Transverse colon (tissue), 4 donors: ENCODE measurements around the gene LGALS16. TPM values are rescaled to one million over a fixed set of nuclear protein-coding genes. Genes with fewer than 3 reads are reported as not detected.

Experiments used
- DNase-seq: peaks from one replicate; pipeline ENCODE4 v3.0.0-alpha.2; 2019
- H3K27ac ChIP-seq, 4 donors: fragments of 200-600 bp; sonication (generic); 2 replicates each; pipeline ENCODE4 v1.5.1; 2016 to 2018; ENCODE audit warnings: inconsistent platforms in 4 of 4
- H3K27me3 ChIP-seq: fragments of 200-600 bp; sonication (generic); 2 replicates; pipeline ENCODE4 v1.5.1; 2017; ENCODE audit warnings: inconsistent platforms
- H3K36me3 ChIP-seq, 4 donors: fragments of 200-600 bp; sonication (generic); 2 replicates each; pipeline ENCODE4 v1.5.1; 2017 to 2019; ENCODE audit warnings: inconsistent platforms in 4 of 4
- H3K4me1 ChIP-seq, 4 donors: fragments of 200-600 bp; sonication (generic); 2 replicates each; pipeline ENCODE4 v1.5.1; 2017 to 2020; ENCODE audit warnings: inconsistent platforms in 4 of 4
- H3K4me3 ChIP-seq, 4 donors: fragments of 200-600 bp; sonication (generic); 1 replicate in 1 of 4; 2 replicates in 3 of 4; pipeline versions ENCODE4 v1.5.1 to v1.6.1; 2017 to 2019; ENCODE audit warnings: inconsistent platforms in 4 of 4
- H3K9me3 ChIP-seq, 2 donors: fragments of 200-600 bp; sonication (generic); 2 replicates each; pipeline ENCODE4 v1.5.1; 2017 to 2019; ENCODE audit warnings: inconsistent platforms in 2 of 2
- CTCF ChIP-seq, 5 experiments: fragments of 200-600 bp in 3 of 5; fragments of 450-650 bp in 2 of 5; sonication (generic) in 3 of 5; IDR thresholded peaks; 1 replicate in 2 of 5; 2 replicates in 3 of 5; pipeline ENCODE4 v1.5.1; 2016 to 2017; ENCODE audit warnings: antibody characterized with exemption in 5 of 5, inconsistent platforms in 3 of 5, mild to moderate bottlenecking in 2 of 5, moderate library complexity in 1 of 5
- EP300 ChIP-seq: sonication (generic); formaldehyde crosslinking; IDR thresholded peaks from one replicate; pipeline ENCODE4 v1.6.1; 2017; ENCODE audit warnings: antibody characterized with exemption, low read depth
- POLR2A ChIP-seq: fragments of 450-650 bp; IDR thresholded peaks from one replicate; pipeline ENCODE4 v1.6.1; 2016; ENCODE audit warnings: antibody characterized with exemption, mild to moderate bottlenecking, moderate library complexity
- POLR2AphosphoS5 ChIP-seq, 3 donors: sonication (generic); formaldehyde crosslinking; IDR thresholded peaks; one replicate each; pipeline ENCODE4 v1.6.1; 2016; ENCODE audit warnings: antibody characterized with exemption in 3 of 3
- WGBS, 2 donors: methylation state at CpG; one replicate each; pipeline ENCODE4 v1.1.5; 2018; ENCODE audit warnings: low coverage in 1 of 2; 5-methylcytosine and 5-hydroxymethylcytosine counted together
- in situ Hi-C, 4 donors: fragments of 200-750 bp; cut with MboI; loops; one replicate each; pipeline versions ENCODE4 v1.15.0 to v1.15.1; 2017; ENCODE audit warnings: low sequenced_read_pairs in 3 of 4, low pct_ligation_motif_present in 1 of 4, low pct_unique_long_range_greater_than_20kb in 1 of 4
- intact Hi-C: fragments of 100-400 bp; cut with DNase I; formaldehyde crosslinking; loops from one replicate; pipeline ENCODE4 v1.15.1; 2023; ENCODE audit warnings: low total_unique reads
- total RNA-seq, 4 donors: library from RNA; depleted of rRNA; stranded (reverse); fragments of >200 nt; gene quantifications; one replicate each; pipeline ENCODE4 v1.1.0, GENCODE V29; 2016

Gene LGALS16
- total RNA-seq, 4 donors from 2014 or later, result not detected

GRCh38 chr19:39679056-39679790 is 23.5 kb downstream of the LGALS16 start:
- DNase-seq, result no peak
- TF ChIP-seq POLR2AphosphoS5 (IDR thresholded peaks at IDR 0.05) (no peak), EP300 (no peak), CTCF (IDR thresholded peaks at IDR 0.05) (no peak), POLR2A (no peak)
- no peak overlapping the region for H3K27ac ChIP-seq

GRCh38 chr19:39679791-39680168 is 24.1 kb downstream of the LGALS16 start:
- in situ Hi-C loops (loop anchor here in 2 of 4 donors (10.0 kb wide), 1 partner anchor 125 kb away; no protein-coding TSS in a partner anchor), intact Hi-C loops (no loop called here)
- TF ChIP-seq POLR2A (no peak), POLR2AphosphoS5 (IDR thresholded peaks at IDR 0.05) (no peak), EP300 (no peak), CTCF (IDR thresholded peaks at IDR 0.05) (no peak)
- no peak overlapping the region for H3K27ac ChIP-seq
- no peak overlapping the region for H3K4me3 ChIP-seq
- H3K36me3 ChIP-seq, result no peaks in the 10 kb centered on the region
- WGBS, 2 donors, result 82% methylated on average over 3 of the region's 3 CpGs; no CpG with 5 or more reads in 1 of the 2 donors
- H3K4me1 ChIP-seq, result peaks cover 0 to 7% (median 0%) of the 10 kb centered on the region in 4 donors
- no peaks in the 10 kb centered on the region for H3K27me3 ChIP-seq
- no peak for DNase-seq
- no peaks in the 10 kb centered on the region for H3K9me3 ChIP-seq

More at GRCh38 chr19:39679056-39679790, 23.5 kb downstream of the LGALS16 start:
- H3K36me3 ChIP-seq, result no peaks in the 10 kb centered on the region
- peaks cover 0 to 7% (median 0%) of the 10 kb centered on the region in 4 donors for H3K4me1 ChIP-seq
- H3K9me3 ChIP-seq, result no peaks in the 10 kb centered on the region
- intact Hi-C loops, result no loop called here
- no peaks in the 10 kb centered on the region for H3K27me3 ChIP-seq
- no peak overlapping the region for H3K4me3 ChIP-seq
- in situ Hi-C loops, result loop anchor here in 2 of 4 donors (10.0 kb wide), 1 partner anchor 124 kb away; no protein-coding TSS in a partner anchor
- WGBS, 2 donors, result 27 to 54% methylated on average over 5 to 10 of the region's 10 CpGs

- no peak overlapping the region for H3K4me3 ChIP-seq
- WGBS, 2 donors, result 88 to 93% methylated on average over 3 of the region's 3 CpGs
- in situ Hi-C loops, result no loop called here
- DNase-seq, result no peak
- no peaks in the 10 kb centered on the region for H3K9me3 ChIP-seq
- intact Hi-C loops, result no loop called here
- no peaks in the 10 kb centered on the region for H3K27me3 ChIP-seq
- TF ChIP-seq EP300, result no peak
- TF ChIP-seq CTCF (IDR thresholded peaks at IDR 0.05), result no peak
- TF ChIP-seq POLR2AphosphoS5 (IDR thresholded peaks at IDR 0.05), result no peak
- TF ChIP-seq POLR2A, result no peak
- peaks cover 0 to 7% (median 0%) of the 10 kb centered on the region in 4 donors for H3K4me1 ChIP-seq
- H3K27ac ChIP-seq, result no peak overlapping the region
- no peaks in the 10 kb centered on the region for H3K36me3 ChIP-seq
Observed at GRCh38 chr19:39680593-39680992, 24.9 kb downstream of the LGALS16 start.

DNA sequence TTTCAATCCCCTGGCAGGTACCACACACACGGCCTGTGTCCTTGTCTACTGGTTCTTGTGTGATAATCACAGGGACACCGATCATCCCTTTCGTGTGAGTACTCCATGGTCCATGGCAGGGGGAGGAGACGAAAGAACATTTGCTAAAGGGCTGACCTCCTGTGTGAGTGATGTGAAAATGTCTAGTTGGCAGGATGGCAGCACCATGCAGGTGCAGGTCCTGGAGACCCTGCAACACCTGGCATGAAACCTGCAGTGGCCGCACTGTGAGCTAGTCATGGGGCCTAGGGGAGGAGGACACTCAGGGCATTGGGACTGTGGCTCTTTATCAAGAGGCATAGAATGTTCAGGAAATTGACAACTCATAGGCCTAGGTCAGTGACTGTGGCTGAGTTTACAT is 25.7 kb downstream of the LGALS16 start:
- TF ChIP-seq CTCF (IDR thresholded peaks at IDR 0.05), result no peak
- no peak for TF ChIP-seq POLR2AphosphoS5 (IDR thresholded peaks at IDR 0.05)
- no peak for TF ChIP-seq EP300
- no peak for TF ChIP-seq POLR2A
- no peak overlapping the region for H3K4me3 ChIP-seq
- intact Hi-C loops (no loop called here), in situ Hi-C loops (no loop called here)
- peaks cover 0 to 7% (median 0%) of the 10 kb centered on the region in 4 donors for H3K4me1 ChIP-seq
- DNase-seq, result no peak
- no peaks in the 10 kb centered on the region for H3K27me3 ChIP-seq
- H3K9me3 ChIP-seq, result no peaks in the 10 kb centered on the region
- H3K36me3 ChIP-seq, result no peaks in the 10 kb centered on the region
- no peak overlapping the region for H3K27ac ChIP-seq
- 94% methylated on average over 5 of the region's 5 CpGs; no CpG with 5 or more reads in 1 of the 2 donors for WGBS, 2 donors
